M059J (cell line): ENCODE measurements around the gene ADPGK. TPM values are rescaled to one million over a fixed set of nuclear protein-coding genes. Genes with fewer than 3 reads are reported as not detected.
A peak's percentile ranks its signal among the peaks of the same experiment; 100 is the strongest.
"Not testable (repeated sequence)": the region's sequence is repeated elsewhere in the genome, so short reads cannot be mapped to it uniquely, and the experiment has no call there.

Source experiments
- DNase-seq: peaks from one replicate; pipeline ENCODE4 v3.0.0-alpha.2; 2012; ENCODE audit warnings: low read depth
- total RNA-seq: library from RNA; depleted of rRNA; stranded (reverse); fragments of >200 nt; shearing (Covaris generic); gene quantifications from 2 replicates; pipeline ENCODE4 v1.2.3, GENCODE V29; 2014; rRNA removed

Gene ADPGK
- 86.4 and 109 TPM in 2 replicates for total RNA-seq

GRCh38 chr15:72783640-72784455 lies at the start of gene ADPGK:
TSS of gene ADPGK (minus strand) at chr15:72783758. CDS start at chr15:72783691, 67 bp downstream.
- peak; percentile 89 for DNase-seq

GRCh38 chr15:72827226-72827625 lies 43.7 kb upstream of the ADPGK start:
- no peak for DNase-seq

- no peak for DNase-seq
Observed at GRCh38 chr15:72826611-72827010, 43.1 kb upstream of the ADPGK start.

- no peak for DNase-seq
Observed at GRCh38 chr15:72825829-72826228, 42.3 kb upstream of the ADPGK start.

GRCh38 chr15:72824781-72825180 lies 41.2 kb upstream of the ADPGK start:
- DNase-seq = no peak

GRCh38 chr15:72824112-72824511 lies 40.6 kb upstream of the ADPGK start:
- DNase-seq = no peak

- no peak for DNase-seq
Observed at GRCh38 chr15:72820278-72820677, 36.7 kb upstream of the ADPGK start.

- DNase-seq = no peak
Observed at GRCh38 chr15:72818632-72819031, 35.1 kb upstream of the ADPGK start.

GRCh38 chr15:72813345-72814004 lies 29.9 kb upstream of the ADPGK start:
- DNase-seq = no peak

GRCh38 chr15:72809329-72809728 lies 25.8 kb upstream of the ADPGK start:
- DNase-seq = no peak

GRCh38 chr15:72807346-72807745 lies 23.8 kb upstream of the ADPGK start:
- not testable (repeated sequence) for DNase-seq

- DNase-seq = no peak
Observed at GRCh38 chr15:72803006-72803405, 19.4 kb upstream of the ADPGK start.

GRCh38 chr15:72801590-72802325 lies 18.2 kb upstream of the ADPGK start:
- DNase-seq = no peak

GRCh38 chr15:72800833-72801481 lies 17.4 kb upstream of the ADPGK start:
- DNase-seq = no peak

- DNase-seq = no peak
Observed at GRCh38 chr15:72797834-72798233, 14.3 kb upstream of the ADPGK start.

- no peak for DNase-seq
Observed at GRCh38 chr15:72797338-72797689, 13.8 kb upstream of the ADPGK start.

- DNase-seq = peak; percentile 13
Observed at GRCh38 chr15:72796515-72797337, 13.2 kb upstream of the ADPGK start.

GRCh38 chr15:72796210-72796514 lies 12.6 kb upstream of the ADPGK start:
- no peak for DNase-seq

- no peak for DNase-seq
Observed at GRCh38 chr15:72793766-72794660, 10.5 kb upstream of the ADPGK start.

GRCh38 chr15:72792431-72792830 lies 8.9 kb upstream of the ADPGK start:
- no peak for DNase-seq
